Panc1 (cell line): ENCODE data around the gene LDLRAD4. TPM values are rescaled to one million over a fixed set of nuclear protein-coding genes. Genes with fewer than 3 reads are reported as not detected.

Experiments used
- ATAC-seq: fragments of 200-7000 bp; cut with Tn5 transposase; 2 replicates; pipeline ENCODE4 v1.9.1; 2020; ENCODE audit warnings: mild to moderate bottlenecking, moderate library complexity
- BruUV-seq: library from RNA; stranded (reverse); fragments of 400-500 nt; replicated peaks from 2 replicates; lab custom pipeline; 2021; lab: Mats Ljungman, UMichigan
- CTCF ChIA-PET: fragments of 300-600 bp; sonication (Branson Sonifier 250); formaldehyde crosslinking; loops from one replicate; lab custom pipeline; 2022; ENCODE audit warnings: antibody characterized with exemption; lab: Charles Lee
- POLR2A ChIA-PET: fragments of 300-600 bp; sonication (Branson Sonifier 250); formaldehyde crosslinking; loops from one replicate; lab custom pipeline; 2022; ENCODE audit warnings: antibody characterized with exemption; lab: Charles Lee
- DNase-seq: peaks from one replicate; pipeline ENCODE4 v3.0.0-alpha.2; 2010; ENCODE audit warnings: low read depth, low spot score
- H3K27ac ChIP-seq: 2 replicates; pipeline ENCODE4 v1.5.1; 2011; ENCODE audit warnings: mild to moderate bottlenecking, low read length, inconsistent platforms
- H3K27me3 ChIP-seq: fragments of 200-500 bp; sonication (Bioruptor generic); 2 replicates; pipeline ENCODE4 v1.6.0; 2014; ENCODE audit warnings: low read length, inconsistent platforms; ENCODE audit not compliant: control insufficient read depth, insufficient read depth
- H3K36me3 ChIP-seq: fragments of 200-500 bp; sonication (Bioruptor generic); 2 replicates; pipeline ENCODE4 v1.5.1; 2014; ENCODE audit warnings: inconsistent platforms, mild to moderate bottlenecking, low read length, moderate library complexity; ENCODE audit not compliant: control insufficient read depth, insufficient read depth
- H3K4me1 ChIP-seq: 2 replicates; pipeline ENCODE4 v1.5.1; 2011; ENCODE audit warnings: inconsistent platforms, mild to moderate bottlenecking, low read length, moderate library complexity; ENCODE audit not compliant: control insufficient read depth, insufficient read depth
- H3K4me3 ChIP-seq, 2 experiments: 2 replicates each; pipeline ENCODE4 v1.5.1; 2011 to 2012; ENCODE audit warnings: low read depth in 2 of 2, low read length in 2 of 2, mild to moderate bottlenecking in 2 of 2, inconsistent platforms in 1 of 2, moderate library complexity in 1 of 2
- H3K9me3 ChIP-seq: fragments of 200-500 bp; sonication (Bioruptor generic); 2 replicates; pipeline ENCODE4 v1.5.1; 2014; ENCODE audit warnings: low read depth, mild to moderate bottlenecking, inconsistent platforms, low read length, moderate library complexity; ENCODE audit not compliant: control insufficient read depth, insufficient read depth
- POLR2AphosphoS5 ChIP-seq: IDR thresholded peaks from 2 replicates; pipeline ENCODE4 v1.6.1; 2012; ENCODE audit warnings: mild to moderate bottlenecking, low read depth, low read length, moderate library complexity
- REST ChIP-seq, 2 experiments: IDR thresholded peaks; 2 replicates each; pipeline ENCODE4 v1.6.1; 2011 to 2012; ENCODE audit warnings: low read depth in 2 of 2, control low read depth in 1 of 2, low read length in 1 of 2, mild to moderate bottlenecking in 1 of 2, moderate library complexity in 1 of 2; ENCODE audit not compliant: insufficient read depth in 1 of 2
- SIN3A ChIP-seq: IDR thresholded peaks from 2 replicates; pipeline ENCODE4 v1.6.1; 2012; ENCODE audit warnings: low read depth, mild to moderate bottlenecking, low read length, moderate library complexity, borderline replicate concordance; ENCODE audit not compliant: insufficient read depth
- TCF7L2 ChIP-seq: IDR thresholded peaks from 2 replicates; pipeline ENCODE4 v1.6.1; 2011; ENCODE audit warnings: mild to moderate bottlenecking, low read depth, low read length, inconsistent platforms
- in situ Hi-C: cut with HindIII; loops from 2 replicates; pipeline ENCODE4 v1.10.0; 2016; ENCODE audit warnings: low sequenced_read_pairs, low pct_unique_long_range_greater_than_20kb
- intact Hi-C: fragments of 100-400 bp; cut with micrococcal nuclease; formaldehyde crosslinking; loops from one replicate; pipeline ENCODE4 v1.10.0; 2022; ENCODE audit not compliant: unreplicated experiment
- total RNA-seq: library from RNA; stranded (reverse); gene quantifications from one replicate; pipeline ENCODE4 v1.2.1, GENCODE V29; 2021; ENCODE audit not compliant: unreplicated experiment
- TF ChIP-seq, protein P1 (sequence below): fragments of 450-650 bp; IDR thresholded peaks from 2 replicates; pipeline ENCODE4 v1.5.1; 2017; ENCODE audit warnings: mild to moderate bottlenecking

The LDLRAD4 gene
- total RNA-seq, 1 experiment from 2014 or later = 0.28 TPM

- no peak for DNase-seq
- H3K4me1 ChIP-seq = no peaks in the 10 kb centered on the region
- no peak overlapping the region; a peak in 2 of 4 replicates for H3K4me3 ChIP-seq
- H3K27me3 ChIP-seq = peaks cover 8% of the 10 kb centered on the region; the same call in 1 of the 2 replicates
- H3K27ac ChIP-seq = no peak overlapping the region
- TF ChIP-seq TCF7L2 (no peak), SIN3A (no peak)
- TF ChIP-seq, protein P1, sequence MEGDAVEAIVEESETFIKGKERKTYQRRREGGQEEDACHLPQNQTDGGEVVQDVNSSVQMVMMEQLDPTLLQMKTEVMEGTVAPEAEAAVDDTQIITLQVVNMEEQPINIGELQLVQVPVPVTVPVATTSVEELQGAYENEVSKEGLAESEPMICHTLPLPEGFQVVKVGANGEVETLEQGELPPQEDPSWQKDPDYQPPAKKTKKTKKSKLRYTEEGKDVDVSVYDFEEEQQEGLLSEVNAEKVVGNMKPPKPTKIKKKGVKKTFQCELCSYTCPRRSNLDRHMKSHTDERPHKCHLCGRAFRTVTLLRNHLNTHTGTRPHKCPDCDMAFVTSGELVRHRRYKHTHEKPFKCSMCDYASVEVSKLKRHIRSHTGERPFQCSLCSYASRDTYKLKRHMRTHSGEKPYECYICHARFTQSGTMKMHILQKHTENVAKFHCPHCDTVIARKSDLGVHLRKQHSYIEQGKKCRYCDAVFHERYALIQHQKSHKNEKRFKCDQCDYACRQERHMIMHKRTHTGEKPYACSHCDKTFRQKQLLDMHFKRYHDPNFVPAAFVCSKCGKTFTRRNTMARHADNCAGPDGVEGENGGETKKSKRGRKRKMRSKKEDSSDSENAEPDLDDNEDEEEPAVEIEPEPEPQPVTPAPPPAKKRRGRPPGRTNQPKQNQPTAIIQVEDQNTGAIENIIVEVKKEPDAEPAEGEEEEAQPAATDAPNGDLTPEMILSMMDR = no peak
- in situ Hi-C loops = no loop called here
- H3K36me3 ChIP-seq = no peaks in the 10 kb centered on the region
- POLR2A ChIA-PET = no interaction called here
- H3K9me3 ChIP-seq = no peaks in the 10 kb centered on the region
- ATAC-seq = no peak
- no TSS peak for BruUV-seq
- intact Hi-C loops = no loop called here
- CTCF ChIA-PET = no interaction called here
Measured at GRCh38 chr18:13611142-13611600, 392.6 kb downstream of the LDLRAD4 start.

DNA sequence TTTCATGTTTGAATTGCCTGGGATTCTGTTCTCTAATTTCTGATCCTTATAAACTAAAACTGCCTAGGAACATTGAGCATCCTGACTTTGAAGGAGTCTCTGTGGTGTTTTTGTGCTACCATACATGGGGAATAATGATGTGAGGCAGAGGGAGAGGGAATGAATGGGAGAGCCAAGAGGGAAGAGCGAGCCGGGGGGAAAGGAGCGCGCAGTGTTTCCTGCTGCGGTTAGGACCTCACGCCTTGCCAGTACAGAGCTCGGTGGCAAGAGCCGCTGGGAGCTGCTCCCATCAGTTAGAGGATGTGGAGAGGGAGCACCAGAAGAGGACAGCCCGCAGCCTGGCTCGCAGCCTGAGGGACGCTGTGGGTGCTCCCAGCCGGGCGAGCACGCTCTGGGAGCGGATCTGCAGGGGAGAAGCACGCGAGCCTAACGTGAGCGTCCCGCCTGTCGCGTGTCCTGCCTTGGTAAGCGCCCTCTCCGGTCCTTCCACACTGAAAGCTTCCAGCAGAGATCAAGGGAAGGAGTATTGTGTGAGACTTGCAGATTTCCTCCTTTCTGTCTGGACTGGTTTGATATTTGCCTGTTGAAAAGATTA, 393.1 kb downstream of the LDLRAD4 start:
- no peaks in the 10 kb centered on the region for H3K9me3 ChIP-seq
- DNase-seq (no peak), ATAC-seq (peak; percentile 70; the same call in 1 of the 2 replicates)
- TF ChIP-seq TCF7L2 (no peak), REST (IDR thresholded peaks at IDR 0.05; ENCODE audit: insufficient read depth in 1 of 2, low read depth in 2 of 2, low read length in 1 of 2) (no peak), POLR2AphosphoS5 (no peak), SIN3A (no peak)
- TF ChIP-seq, protein P1 = no peak
- ChIA-PET POLR2A (interaction anchor here (0.6 kb wide), 1 partner anchor 13 kb away, joined by 13 read pairs; no protein-coding TSS in a partner anchor), CTCF (no interaction called here)
- H3K36me3 ChIP-seq = no peaks in the 10 kb centered on the region
- BruUV-seq = no TSS peak
- H3K4me3 ChIP-seq = peak overlapping the region; percentile 9 to 20; a peak in 3 of 4 replicates
- no peak overlapping the region for H3K27ac ChIP-seq
- intact Hi-C loops = no loop called here
- in situ Hi-C loops = no loop called here
- H3K4me1 ChIP-seq = no peaks in the 10 kb centered on the region
- peaks cover 8% of the 10 kb centered on the region; the same call in 1 of the 2 replicates for H3K27me3 ChIP-seq
